ENCODE results near the gene HIPK3. TPM values are rescaled to one million over a fixed set of nuclear protein-coding genes. Genes with fewer than 3 reads are reported as not detected.

The HIPK3 gene
- total RNA-seq, 1 experiment from 2014 or later: 64.8 TPM

- H3F3A ChIP-seq (ENCODE audit: insufficient read depth, low read depth): peaks cover 16% of the 10 kb centered on the region; the same call in 1 of the 2 replicates
- no peak for TF ChIP-seq CTCF (conservative IDR thresholded peaks at IDR 0.05)
- no peak for TF ChIP-seq EZH2 (IDR thresholded peaks at IDR 0.05; ENCODE audit: low read depth)
- CTCF ChIA-PET: no interaction called here
These were observed 120.5 kb downstream of the HIPK3 start for GRCh38 chr11:33377412-33378370.

GRCh38 chr11:33379947-33380346 is 122.8 kb downstream of the HIPK3 start:
- ChIA-PET POLR2A (ENCODE audit: unreplicated experiment) (no interaction called here), CTCF (no interaction called here)
- H4K20me1 ChIP-seq (ENCODE audit: insufficient read depth): no peaks in the 10 kb centered on the region
- H2AFZ ChIP-seq: no peak overlapping the region
- 0 out of 2 replicates have a peak, but pooled peaks cover 8% of the 10 kb centered on the region for H3K79me2 ChIP-seq (ENCODE audit: low read depth)
- H3K27me3 ChIP-seq (ENCODE audit: insufficient read depth, low read depth): no peaks in the 10 kb centered on the region
- peaks cover 19% of the 10 kb centered on the region; the same call in 1 of the 2 replicates for H3K4me1 ChIP-seq (replicated peaks; ENCODE audit: insufficient read depth)
- no peak overlapping the region for H3K27ac ChIP-seq
- no peak overlapping the region for H3K4me3 ChIP-seq
- DNase-seq: no peak
- no peak overlapping the region for H3K4me2 ChIP-seq
- H3K36me3 ChIP-seq (ENCODE audit: low read depth): no peaks in the 10 kb centered on the region
- peaks cover 9% of the 10 kb centered on the region; the same call in 1 of the 2 replicates for H3F3A ChIP-seq (ENCODE audit: insufficient read depth, low read depth)
- no peaks in the 10 kb centered on the region for H3K9me3 ChIP-seq (ENCODE audit: insufficient read depth, low read depth)
- intact Hi-C loops (cut with micrococcal nuclease; ENCODE audit: unreplicated experiment): no loop called here
- TF ChIP-seq CTCF (conservative IDR thresholded peaks at IDR 0.05) (no peak), EZH2 (IDR thresholded peaks at IDR 0.05; ENCODE audit: low read depth) (no peak)
- no TSS peak for BruUV-seq (replicated peaks)
- H3K9me2 ChIP-seq (ENCODE audit: insufficient read depth): no peaks in the 10 kb centered on the region

More at GRCh38 chr11:33377412-33378370, 120.5 kb downstream of the HIPK3 start:
- H3K27me3 ChIP-seq (ENCODE audit: insufficient read depth, low read depth): no peaks in the 10 kb centered on the region
- no peak for DNase-seq
- intact Hi-C loops (cut with micrococcal nuclease; ENCODE audit: unreplicated experiment): no loop called here
- H3K9me3 ChIP-seq (ENCODE audit: insufficient read depth, low read depth): no peaks in the 10 kb centered on the region
- no peaks in the 10 kb centered on the region for H3K9me2 ChIP-seq (ENCODE audit: insufficient read depth)
- peak overlapping the region; percentile 70 for H3K4me3 ChIP-seq
- POLR2A ChIA-PET (ENCODE audit: unreplicated experiment): interaction anchor here (0.6 kb wide), 1 partner anchor 101 kb away, joined by 3 read pairs; no protein-coding TSS in a partner anchor
- H3K36me3 ChIP-seq (ENCODE audit: low read depth): no peaks in the 10 kb centered on the region
- peaks cover 29% of the 10 kb centered on the region for H3K4me1 ChIP-seq (replicated peaks; ENCODE audit: insufficient read depth)
- H3K27ac ChIP-seq: no peak overlapping the region
- H3K79me2 ChIP-seq (ENCODE audit: low read depth): 0 out of 2 replicates have a peak, but pooled peaks cover 8% of the 10 kb centered on the region
- no TSS peak for BruUV-seq (replicated peaks)
- peak overlapping the region; percentile 84 for H2AFZ ChIP-seq
- no peaks in the 10 kb centered on the region for H4K20me1 ChIP-seq (ENCODE audit: insufficient read depth)
- H3K4me2 ChIP-seq: peak overlapping the region; percentile 82

DNA sequence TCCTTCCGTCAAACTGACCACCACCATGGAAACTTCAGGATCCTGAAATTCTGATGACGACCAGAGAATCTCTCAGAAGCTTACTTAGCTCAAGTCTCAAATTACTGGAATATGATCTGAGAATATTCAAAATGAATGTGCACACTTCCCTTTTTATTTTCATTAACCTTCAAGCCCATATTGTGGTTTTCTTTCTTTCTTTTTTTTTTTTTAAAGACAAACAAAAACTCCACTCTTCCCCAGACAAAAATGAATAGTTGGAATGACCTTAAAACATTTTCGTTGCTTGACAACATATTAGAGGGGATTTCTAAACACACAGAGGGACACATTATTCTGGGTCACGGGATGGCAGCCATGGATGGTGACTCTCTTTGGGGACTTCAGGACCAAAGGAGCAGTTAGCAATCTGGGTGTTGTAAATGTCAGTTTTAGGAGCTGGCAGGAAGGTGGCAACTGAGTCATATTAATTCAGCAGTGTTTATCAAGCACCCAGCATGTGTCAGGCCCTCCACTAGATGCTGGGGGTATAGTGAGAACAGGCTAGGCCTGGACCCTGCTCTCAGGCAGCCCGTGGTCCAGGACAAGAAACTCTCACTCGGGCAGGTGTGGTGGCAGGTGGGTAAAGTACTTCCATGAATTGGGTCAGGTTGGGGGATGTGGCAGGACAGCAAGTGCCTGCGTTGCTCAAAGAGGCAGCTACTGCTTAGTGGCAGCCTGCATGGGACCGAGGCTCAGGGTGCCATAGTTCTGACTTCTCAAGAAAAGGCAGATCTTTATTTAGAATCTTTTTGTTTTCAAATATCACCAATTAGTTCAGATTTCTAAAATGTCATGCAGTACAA is 126.1 kb downstream of the HIPK3 start:
- Histone ChIP-seq H3K27me3 (ENCODE audit: insufficient read depth, low read depth) (no peaks in the 10 kb centered on the region), H3K9me2 (ENCODE audit: insufficient read depth) (no peaks in the 10 kb centered on the region), H3K9me3 (ENCODE audit: insufficient read depth, low read depth) (peaks cover 12% of the 10 kb centered on the region; the same call in 1 of the 2 replicates), H3F3A (ENCODE audit: insufficient read depth, low read depth) (no peaks in the 10 kb centered on the region), H3K27ac (no peak overlapping the region), H3K36me3 (ENCODE audit: low read depth) (no peaks in the 10 kb centered on the region; the same call in 1 of the 2 replicates), H3K4me2 (no peak overlapping the region), H3K4me1 (replicated peaks; ENCODE audit: insufficient read depth) (no peaks in the 10 kb centered on the region), H3K79me2 (ENCODE audit: low read depth) (no peaks in the 10 kb centered on the region), H3K4me3 (no peak overlapping the region), H2AFZ (no peak overlapping the region), H4K20me1 (ENCODE audit: insufficient read depth) (no peaks in the 10 kb centered on the region)
- TF ChIP-seq EZH2 (IDR thresholded peaks at IDR 0.05; ENCODE audit: low read depth): no peak
- no peak for TF ChIP-seq CTCF (conservative IDR thresholded peaks at IDR 0.05)
- intact Hi-C loops (cut with micrococcal nuclease; ENCODE audit: unreplicated experiment): no loop called here
- POLR2A ChIA-PET (ENCODE audit: unreplicated experiment): no interaction called here
- CTCF ChIA-PET: no interaction called here
- DNase-seq: no peak
- BruUV-seq (replicated peaks): no TSS peak
